Neural cell (in vitro differentiated cells): ENCODE data around the gene LRMDA. TPM values are rescaled to one million over a fixed set of nuclear protein-coding genes. Genes with fewer than 3 reads are reported as not detected.

Experiments used
- H2AFZ ChIP-seq: fragments of 200-600, 300-800 bp; sonication (generic), shearing (Covaris generic); 2 replicates; pipeline ENCODE4 v1.6.0; 2014; ENCODE audit warnings: low read depth, mild to moderate bottlenecking, antibody characterized with exemption, low read length, moderate library complexity
- H3F3A ChIP-seq: fragments of 200-600 bp; shearing (Covaris generic); 2 replicates; pipeline ENCODE4 v1.6.1; 2016; ENCODE audit warnings: mild to moderate bottlenecking, moderate library complexity, mixed read lengths, antibody characterized with exemption, low read length; ENCODE audit not compliant: insufficient read depth, poor library complexity, severe bottlenecking
- H3K27ac ChIP-seq: fragments of 200-600, 300-800 bp; sonication (generic), shearing (Covaris generic); 2 replicates; pipeline ENCODE4 v1.5.1; 2014; ENCODE audit warnings: mild to moderate bottlenecking, low read length, moderate library complexity
- H3K27me3 ChIP-seq: fragments of 300-800, 200-600 bp; sonication (generic), shearing (Covaris generic); 2 replicates; pipeline ENCODE4 v1.6.0; 2014; ENCODE audit warnings: mild to moderate bottlenecking, low read depth, low read length, moderate library complexity; ENCODE audit not compliant: insufficient read depth
- H3K36me3 ChIP-seq: fragments of 300-800, 200-600 bp; sonication (generic), shearing (Covaris generic); 2 replicates; pipeline ENCODE4 v1.5.1; 2014; ENCODE audit warnings: mild to moderate bottlenecking, antibody characterized with exemption, low read length, moderate library complexity; ENCODE audit not compliant: insufficient read depth
- H3K4me2 ChIP-seq: fragments of 300-800, 200-600 bp; sonication (generic), shearing (Covaris generic); 2 replicates; pipeline ENCODE4 v1.6.0; 2014; ENCODE audit warnings: mild to moderate bottlenecking, low read length
- H3K4me3 ChIP-seq: fragments of 300-800, 200-600 bp; sonication (generic), shearing (Covaris generic); 2 replicates; pipeline ENCODE4 v1.5.1; 2014; ENCODE audit warnings: mild to moderate bottlenecking, low read length, moderate library complexity
- H3K79me2 ChIP-seq: fragments of 200-600 bp; shearing (Covaris generic); replicated peaks from 2 replicates; pipeline ENCODE4 v1.6.0; 2014; ENCODE audit warnings: mild to moderate bottlenecking, low read length, moderate library complexity; ENCODE audit not compliant: insufficient read depth
- H3K9ac ChIP-seq: fragments of 300-800, 200-600 bp; sonication (generic), shearing (Covaris generic); 2 replicates; pipeline ENCODE4 v1.6.1; 2016; ENCODE audit warnings: mild to moderate bottlenecking, low read length, mixed read lengths
- H3K9me2 ChIP-seq: fragments of 200-600 bp; shearing (Covaris generic); 2 replicates; pipeline ENCODE4 v1.6.1; 2016; ENCODE audit warnings: mild to moderate bottlenecking, low read length, mixed read lengths; ENCODE audit not compliant: insufficient read depth
- H3K9me3 ChIP-seq: fragments of 200-600, 300-800 bp; sonication (generic), shearing (Covaris generic); 2 replicates; pipeline ENCODE4 v1.6.1; 2016; ENCODE audit warnings: mild to moderate bottlenecking, mixed run types, low read length, moderate library complexity, mixed read lengths
- H4K20me1 ChIP-seq: fragments of 200-600 bp; shearing (Covaris generic); 2 replicates; pipeline ENCODE4 v1.6.1; 2016; ENCODE audit warnings: mild to moderate bottlenecking, mixed run types; ENCODE audit not compliant: insufficient read depth
- CTCF ChIP-seq: fragments of 450-650 bp; IDR thresholded peaks from 2 replicates; pipeline ENCODE4 v1.5.1; 2014; ENCODE audit warnings: antibody characterized with exemption, mild to moderate bottlenecking, moderate library complexity; ENCODE audit not compliant: poor library complexity, severe bottlenecking
- EP300 ChIP-seq: fragments of 450-650 bp; conservative IDR thresholded peaks from 2 replicates; pipeline ENCODE4 v1.6.1; 2014; ENCODE audit warnings: antibody characterized with exemption, mild to moderate bottlenecking, moderate library complexity; ENCODE audit not compliant: poor library complexity, severe bottlenecking
- EZH2 ChIP-seq: fragments of 200-600, 300-800 bp; shearing (Covaris generic), sonication (generic); IDR thresholded peaks from 2 replicates; pipeline ENCODE4 v1.6.1; 2014; ENCODE audit warnings: antibody characterized with exemption, low read length, borderline replicate concordance, mild to moderate bottlenecking; ENCODE audit not compliant: insufficient read depth, poor library complexity, severe bottlenecking
- MXI1 ChIP-seq: fragments of 450-650 bp; conservative IDR thresholded peaks from 2 replicates; pipeline ENCODE4 v1.6.1; 2014; ENCODE audit warnings: antibody characterized with exemption, mild to moderate bottlenecking; ENCODE audit not compliant: poor library complexity, severe bottlenecking
- POLR2AphosphoS5 ChIP-seq: IDR thresholded peaks from 2 replicates; pipeline ENCODE4 v1.6.1; 2012
- RAD21 ChIP-seq: fragments of 450-650 bp; conservative IDR thresholded peaks from 2 replicates; pipeline ENCODE4 v1.6.1; 2014; ENCODE audit warnings: antibody characterized with exemption, mild to moderate bottlenecking, moderate library complexity
- SMC3 ChIP-seq: fragments of 450-650 bp; conservative IDR thresholded peaks from 2 replicates; pipeline ENCODE4 v1.6.1; 2014; ENCODE audit warnings: antibody characterized with exemption, mild to moderate bottlenecking, moderate library complexity; ENCODE audit not compliant: poor library complexity
- TAF1 ChIP-seq: IDR thresholded peaks from 2 replicates; pipeline ENCODE4 v1.6.1; 2012; ENCODE audit warnings: low read depth
- polyA plus RNA-seq: library from polyadenylated mRNA; depleted of rRNA; stranded (reverse); fragments of >200 nt; gene quantifications from 2 replicates; pipeline ENCODE4 v1.2.3, GENCODE V29; 2014
- TF ChIP-seq, protein P1 (sequence below): IDR thresholded peaks from 2 replicates; pipeline ENCODE4 v1.6.1; 2012; ENCODE audit warnings: borderline replicate concordance

The LRMDA gene
- polyA plus RNA-seq, 1 donor from 2014 or later: 5.6 TPM

- Histone ChIP-seq H4K20me1 (no peaks in the 10 kb centered on the region), H3K9me2 (no peaks in the 10 kb centered on the region), H3K4me3 (no peak overlapping the region), H3K36me3 (no peaks in the 10 kb centered on the region), H3K4me2 (no peak overlapping the region), H3K27me3 (no peaks in the 10 kb centered on the region), H3K9me3 (no peaks in the 10 kb centered on the region), H3F3A (no peaks in the 10 kb centered on the region), H3K79me2 (no peaks in the 10 kb centered on the region), H3K27ac (no peak overlapping the region), H3K9ac (no peak overlapping the region), H2AFZ (no peak overlapping the region)
- TF ChIP-seq POLR2AphosphoS5 (no peak), MXI1 (no peak), SMC3 (no peak), EP300 (no peak), EZH2 (no peak), CTCF (no peak), TAF1 (no peak), RAD21 (no peak)
- TF ChIP-seq, protein P1, sequence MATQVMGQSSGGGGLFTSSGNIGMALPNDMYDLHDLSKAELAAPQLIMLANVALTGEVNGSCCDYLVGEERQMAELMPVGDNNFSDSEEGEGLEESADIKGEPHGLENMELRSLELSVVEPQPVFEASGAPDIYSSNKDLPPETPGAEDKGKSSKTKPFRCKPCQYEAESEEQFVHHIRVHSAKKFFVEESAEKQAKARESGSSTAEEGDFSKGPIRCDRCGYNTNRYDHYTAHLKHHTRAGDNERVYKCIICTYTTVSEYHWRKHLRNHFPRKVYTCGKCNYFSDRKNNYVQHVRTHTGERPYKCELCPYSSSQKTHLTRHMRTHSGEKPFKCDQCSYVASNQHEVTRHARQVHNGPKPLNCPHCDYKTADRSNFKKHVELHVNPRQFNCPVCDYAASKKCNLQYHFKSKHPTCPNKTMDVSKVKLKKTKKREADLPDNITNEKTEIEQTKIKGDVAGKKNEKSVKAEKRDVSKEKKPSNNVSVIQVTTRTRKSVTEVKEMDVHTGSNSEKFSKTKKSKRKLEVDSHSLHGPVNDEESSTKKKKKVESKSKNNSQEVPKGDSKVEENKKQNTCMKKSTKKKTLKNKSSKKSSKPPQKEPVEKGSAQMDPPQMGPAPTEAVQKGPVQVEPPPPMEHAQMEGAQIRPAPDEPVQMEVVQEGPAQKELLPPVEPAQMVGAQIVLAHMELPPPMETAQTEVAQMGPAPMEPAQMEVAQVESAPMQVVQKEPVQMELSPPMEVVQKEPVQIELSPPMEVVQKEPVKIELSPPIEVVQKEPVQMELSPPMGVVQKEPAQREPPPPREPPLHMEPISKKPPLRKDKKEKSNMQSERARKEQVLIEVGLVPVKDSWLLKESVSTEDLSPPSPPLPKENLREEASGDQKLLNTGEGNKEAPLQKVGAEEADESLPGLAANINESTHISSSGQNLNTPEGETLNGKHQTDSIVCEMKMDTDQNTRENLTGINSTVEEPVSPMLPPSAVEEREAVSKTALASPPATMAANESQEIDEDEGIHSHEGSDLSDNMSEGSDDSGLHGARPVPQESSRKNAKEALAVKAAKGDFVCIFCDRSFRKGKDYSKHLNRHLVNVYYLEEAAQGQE: no peak
These were observed 287.6 kb downstream of the LRMDA start for GRCh38 chr10:75718991-75719390.

DNA sequence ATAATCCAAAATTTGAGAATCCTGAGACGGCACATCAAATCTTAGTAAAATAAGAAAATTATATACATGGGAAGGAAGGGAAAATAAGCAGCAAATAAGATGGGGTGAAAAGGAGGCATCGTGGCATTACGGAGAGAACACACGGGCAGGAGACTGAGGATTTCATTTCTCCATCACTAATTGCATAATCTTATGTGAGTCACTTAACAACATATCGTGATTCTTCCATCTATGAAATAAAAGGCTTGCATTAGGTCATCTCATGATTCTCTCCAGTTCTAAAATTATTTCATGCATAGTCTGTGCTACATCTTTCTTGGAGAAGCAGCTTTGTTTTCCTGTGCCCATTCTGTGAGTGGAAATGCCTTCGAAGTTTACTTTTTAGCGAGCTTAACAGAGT lies 288.7 kb downstream of the LRMDA start:
- H3K4me2 ChIP-seq: no peak overlapping the region
- H3K79me2 ChIP-seq: no peaks in the 10 kb centered on the region
- TF ChIP-seq CTCF: no peak
- no peak for TF ChIP-seq SMC3
- TF ChIP-seq RAD21: no peak
- no peak for TF ChIP-seq TAF1
- no peak for TF ChIP-seq MXI1
- TF ChIP-seq, protein P1: no peak
- no peak for TF ChIP-seq EP300
- no peak for TF ChIP-seq POLR2AphosphoS5
- TF ChIP-seq EZH2: no peak
- no peak overlapping the region for H2AFZ ChIP-seq
- H3K36me3 ChIP-seq: no peaks in the 10 kb centered on the region
- H3F3A ChIP-seq: no peaks in the 10 kb centered on the region
- H3K27ac ChIP-seq: no peak overlapping the region
- H4K20me1 ChIP-seq: no peaks in the 10 kb centered on the region
- no peaks in the 10 kb centered on the region for H3K9me3 ChIP-seq
- H3K9ac ChIP-seq: no peak overlapping the region
- no peaks in the 10 kb centered on the region for H3K9me2 ChIP-seq
- no peak overlapping the region for H3K4me3 ChIP-seq
- H3K27me3 ChIP-seq: no peaks in the 10 kb centered on the region
